Measurements from ENCODE around the gene COX20.

DNA sequence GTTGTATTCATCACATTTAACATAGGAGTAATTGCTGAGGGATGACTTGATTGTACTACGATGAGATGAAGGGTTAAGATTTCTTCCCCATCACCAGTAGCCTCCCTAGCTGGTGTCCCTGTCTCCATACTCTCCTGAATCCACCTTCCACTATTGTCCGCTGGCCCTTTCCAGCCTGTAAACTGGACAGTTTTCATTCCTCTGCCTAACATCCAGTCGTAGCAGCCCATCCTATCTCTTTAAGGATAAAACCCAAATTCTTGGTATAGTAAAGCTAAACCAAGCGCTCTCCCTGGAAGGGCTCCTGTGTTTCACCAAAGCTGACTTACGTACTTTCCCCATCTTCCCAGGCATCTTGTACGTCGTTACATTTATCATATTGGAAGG, 670 bp downstream of the COX20 start:
- TF ChIP-seq, protein P1, sequence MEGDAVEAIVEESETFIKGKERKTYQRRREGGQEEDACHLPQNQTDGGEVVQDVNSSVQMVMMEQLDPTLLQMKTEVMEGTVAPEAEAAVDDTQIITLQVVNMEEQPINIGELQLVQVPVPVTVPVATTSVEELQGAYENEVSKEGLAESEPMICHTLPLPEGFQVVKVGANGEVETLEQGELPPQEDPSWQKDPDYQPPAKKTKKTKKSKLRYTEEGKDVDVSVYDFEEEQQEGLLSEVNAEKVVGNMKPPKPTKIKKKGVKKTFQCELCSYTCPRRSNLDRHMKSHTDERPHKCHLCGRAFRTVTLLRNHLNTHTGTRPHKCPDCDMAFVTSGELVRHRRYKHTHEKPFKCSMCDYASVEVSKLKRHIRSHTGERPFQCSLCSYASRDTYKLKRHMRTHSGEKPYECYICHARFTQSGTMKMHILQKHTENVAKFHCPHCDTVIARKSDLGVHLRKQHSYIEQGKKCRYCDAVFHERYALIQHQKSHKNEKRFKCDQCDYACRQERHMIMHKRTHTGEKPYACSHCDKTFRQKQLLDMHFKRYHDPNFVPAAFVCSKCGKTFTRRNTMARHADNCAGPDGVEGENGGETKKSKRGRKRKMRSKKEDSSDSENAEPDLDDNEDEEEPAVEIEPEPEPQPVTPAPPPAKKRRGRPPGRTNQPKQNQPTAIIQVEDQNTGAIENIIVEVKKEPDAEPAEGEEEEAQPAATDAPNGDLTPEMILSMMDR (IDR thresholded peaks at IDR 0.05) = no peak
- TF ChIP-seq POLR2A (IDR thresholded peaks at IDR 0.05) = no peak

Data from uterus (tissue), 2 donors.